H1 (cell line): ENCODE measurements around the gene RIGI. TPM values are rescaled to one million over a fixed set of nuclear protein-coding genes. Genes with fewer than 3 reads are reported as not detected.

Experiments
- CTCF ChIA-PET: fragments of 300-600 bp; sonication (Branson Sonifier 250); formaldehyde crosslinking; loops from one replicate; lab custom pipeline; 2021; ENCODE audit not compliant: partially characterized antibody; lab: Charles Lee
- POLR2A ChIA-PET: fragments of 300-600 bp; sonication (Branson Sonifier 250); formaldehyde crosslinking; loops from one replicate; lab custom pipeline; 2021; ENCODE audit warnings: inconsistent platforms; ENCODE audit not compliant: partially characterized antibody; lab: Charles Lee
- DNase-seq, 2 experiments: peaks; one replicate each; pipeline versions ENCODE4 v3.0.0 to v3.0.0-alpha.2; 2010 to 2022; ENCODE audit warnings: low spot score in 2 of 2, low read depth in 1 of 2, mixed read lengths in 1 of 2
- FAIRE-seq: peaks from 2 replicates; lab custom pipeline; 2011; peaks lifted over from hg19 to GRCh38; lab: Jason Lieb, UNC
- H2AFZ ChIP-seq: 2 replicates; pipeline ENCODE4 v1.8.1; 2012; ENCODE audit warnings: low read length, inconsistent platforms
- H2AK5ac ChIP-seq: 2 replicates; pipeline ENCODE4 v1.6.1; 2013; ENCODE audit warnings: low read depth, low read length
- H2BK120ac ChIP-seq: replicated peaks from 2 replicates; pipeline ENCODE3; 2013; ENCODE audit warnings: low read depth, low read length, inconsistent platforms
- H2BK12ac ChIP-seq: 2 replicates; pipeline ENCODE4 v1.6.1; 2013; ENCODE audit warnings: low read depth, low read length
- H2BK15ac ChIP-seq: 2 replicates; pipeline ENCODE4 v1.6.1; 2013; ENCODE audit warnings: low read length
- H2BK20ac ChIP-seq: 2 replicates; pipeline ENCODE4 v1.6.1; 2013; ENCODE audit warnings: low read length
- H2BK5ac ChIP-seq: 2 replicates; pipeline ENCODE4 v1.6.1; 2013; ENCODE audit warnings: low read depth, low read length
- H3K14ac ChIP-seq: 2 replicates; pipeline ENCODE4 v1.6.1; 2013; ENCODE audit warnings: inconsistent platforms; ENCODE audit not compliant: insufficient read length
- H3K18ac ChIP-seq: 2 replicates; pipeline ENCODE4 v1.6.1; 2013; ENCODE audit warnings: low read length; ENCODE audit errors: extremely low read depth
- H3K23ac ChIP-seq: 2 replicates; pipeline ENCODE4 v1.6.1; 2013; ENCODE audit warnings: inconsistent platforms; ENCODE audit not compliant: insufficient read length
- H3K23me2 ChIP-seq: 2 replicates; pipeline ENCODE4 v1.6.1; 2013; ENCODE audit warnings: low read depth, low read length
- H3K27ac ChIP-seq: 2 replicates; pipeline ENCODE4 v1.6.1; 2011; ENCODE audit warnings: low read depth, low read length, inconsistent platforms
- H3K27me3 ChIP-seq, 4 experiments: replicated peaks in 1 of 4; 1 replicate in 1 of 4; 2 replicates in 3 of 4; pipeline versions ENCODE4 v1.6.1 to v1.8.1; 2011 to 2013; ENCODE audit warnings: low read length in 3 of 4, mild to moderate bottlenecking in 3 of 4, inconsistent platforms in 2 of 4, mixed read lengths in 2 of 4, moderate library complexity in 1 of 4; ENCODE audit not compliant: control insufficient read depth in 3 of 4, insufficient read depth in 3 of 4; ENCODE audit errors: extremely low read depth in 1 of 4
- H3K36me3 ChIP-seq, 4 experiments: 2 replicates each; pipeline versions ENCODE4 v1.6.1 to v1.8.1; 2011 to 2013; ENCODE audit warnings: mild to moderate bottlenecking in 4 of 4, low read length in 3 of 4, moderate library complexity in 2 of 4, control low read depth in 1 of 4, inconsistent platforms in 1 of 4; ENCODE audit not compliant: insufficient read depth in 4 of 4, control insufficient read depth in 2 of 4
- H3K4ac ChIP-seq: replicated peaks from 2 replicates; pipeline ENCODE3; 2013; ENCODE audit warnings: low read length, low read depth, mixed read lengths, inconsistent platforms; ENCODE audit not compliant: insufficient read length
- H3K4me1 ChIP-seq, 4 experiments: replicated peaks in 1 of 4; 1 replicate in 1 of 4; 2 replicates in 3 of 4; pipeline versions ENCODE4 v1.6.1 to v1.8.1; 2011 to 2013; ENCODE audit warnings: low read length in 3 of 4, inconsistent platforms in 2 of 4, mixed read lengths in 1 of 4; ENCODE audit not compliant: insufficient read depth in 4 of 4, control insufficient read depth in 3 of 4
- H3K4me2 ChIP-seq, 2 experiments: 2 replicates each; pipeline versions ENCODE4 v1.6.1 to v1.8.1; 2011 to 2013; ENCODE audit warnings: low read depth in 2 of 2, low read length in 2 of 2, control low read depth in 1 of 2, inconsistent platforms in 1 of 2, mild to moderate bottlenecking in 1 of 2; ENCODE audit not compliant: insufficient read depth in 1 of 2
- H3K4me3 ChIP-seq, 4 experiments: fragments of 200-600, 300-600 bp in 1 of 4; sonication (generic), shearing (Covaris generic), sonication (Bioruptor Twin) in 1 of 4; 2 replicates each; pipeline versions ENCODE4 v1.5.1 to v1.8.1; 2011 to 2016; ENCODE audit warnings: low read length in 4 of 4, low read depth in 3 of 4, control low read depth in 2 of 4, inconsistent platforms in 2 of 4, mild to moderate bottlenecking in 2 of 4, mixed read lengths in 1 of 4, moderate library complexity in 1 of 4; ENCODE audit not compliant: insufficient read depth in 2 of 4; ENCODE audit errors: extremely low read depth in 1 of 4
- H3K56ac ChIP-seq: replicated peaks from 2 replicates; pipeline ENCODE3; 2013; ENCODE audit warnings: low read depth, mild to moderate bottlenecking, mixed read lengths, low read length, inconsistent platforms; ENCODE audit not compliant: insufficient read length
- H3K79me1 ChIP-seq: 2 replicates; pipeline ENCODE4 v1.6.1; 2013; ENCODE audit warnings: low read depth, low read length, control low read depth
- H3K79me2 ChIP-seq, 2 experiments: 2 replicates each; pipeline versions ENCODE4 v1.6.1 to v1.8.1; 2012 to 2013; ENCODE audit warnings: low read length in 2 of 2, mild to moderate bottlenecking in 2 of 2, inconsistent platforms in 1 of 2; ENCODE audit not compliant: insufficient read depth in 2 of 2, control insufficient read depth in 1 of 2
- H3K9ac ChIP-seq, 4 experiments: replicated peaks in 1 of 4; 1 replicate in 1 of 4; 2 replicates in 3 of 4; pipeline versions ENCODE4 v1.6.1 to v1.8.1; 2011 to 2013; ENCODE audit warnings: low read depth in 3 of 4, low read length in 3 of 4, control low read depth in 2 of 4, mild to moderate bottlenecking in 2 of 4, moderate library complexity in 2 of 4, inconsistent platforms in 1 of 4; ENCODE audit errors: extremely low read depth in 1 of 4
- H3K9me3 ChIP-seq, 2 experiments: 2 replicates each; pipeline versions ENCODE4 v1.6.1 to v1.8.1; 2012 to 2013; ENCODE audit warnings: mild to moderate bottlenecking in 2 of 2, moderate library complexity in 2 of 2, control low read depth in 1 of 2, inconsistent platforms in 1 of 2, low read depth in 1 of 2, low read length in 1 of 2, mixed read lengths in 1 of 2; ENCODE audit not compliant: insufficient read depth in 2 of 2
- H4K20me1 ChIP-seq, 2 experiments: replicated peaks in 1 of 2; 2 replicates each; pipeline versions ENCODE3 to v1.8.1; 2011 to 2013; ENCODE audit warnings: inconsistent platforms in 2 of 2, low read length in 2 of 2, mild to moderate bottlenecking in 1 of 2; ENCODE audit not compliant: insufficient read depth in 2 of 2, control insufficient read depth in 1 of 2
- H4K5ac ChIP-seq: 2 replicates; pipeline ENCODE4 v1.6.1; 2013; ENCODE audit warnings: low read length, low read depth, mixed read lengths, inconsistent platforms; ENCODE audit not compliant: insufficient read length
- H4K8ac ChIP-seq: 2 replicates; pipeline ENCODE4 v1.8.0; 2013; ENCODE audit warnings: mild to moderate bottlenecking, moderate library complexity, low read length, inconsistent platforms; ENCODE audit not compliant: insufficient read depth; ENCODE audit errors: extremely low read depth
- H4K91ac ChIP-seq: replicated peaks from 2 replicates; pipeline ENCODE3; 2013; ENCODE audit warnings: low read length, mixed read lengths, inconsistent platforms; ENCODE audit not compliant: insufficient read length
- BACH1 ChIP-seq: IDR thresholded peaks from 2 replicates; pipeline ENCODE4 v1.6.1; 2012; ENCODE audit warnings: low read length, improper control_type of control experiment
- CBX8 ChIP-seq: fragments of 300-800, 300-1000 bp; sonication (generic); IDR thresholded peaks from 2 replicates; pipeline ENCODE4 v1.7.1; 2016; ENCODE audit warnings: low read depth, low read length, borderline replicate concordance
- E2F6 ChIP-seq: IDR thresholded peaks from 2 replicates; pipeline ENCODE4 v1.6.1; 2012; ENCODE audit warnings: inconsistent platforms
- JUN ChIP-seq: IDR thresholded peaks from 2 replicates; pipeline ENCODE4 v1.6.1; 2011; ENCODE audit warnings: low read depth, mild to moderate bottlenecking, improper control_type of control experiment, low read length
- KDM5A ChIP-seq: fragments of 200-600 bp; IDR thresholded peaks from 2 replicates; pipeline ENCODE4 v1.7.1; 2012; ENCODE audit warnings: mild to moderate bottlenecking, low read length, inconsistent platforms, mixed read lengths
- NANOG ChIP-seq: IDR thresholded peaks from 2 replicates; pipeline ENCODE4 v1.6.1; 2011; ENCODE audit warnings: low read length, low read depth, mild to moderate bottlenecking, inconsistent platforms; ENCODE audit not compliant: insufficient read depth, poor library complexity, severe bottlenecking
- POU5F1 ChIP-seq: IDR thresholded peaks from 2 replicates; pipeline ENCODE4 v1.6.1; 2011; ENCODE audit warnings: low read depth, mild to moderate bottlenecking, low read length, moderate library complexity
- SIX5 ChIP-seq: IDR thresholded peaks from 2 replicates; pipeline ENCODE4 v1.6.1; 2011; ENCODE audit warnings: mild to moderate bottlenecking, low read depth, low read length
- SRF ChIP-seq: IDR thresholded peaks from 2 replicates; pipeline ENCODE4 v1.6.1; 2011; ENCODE audit warnings: mild to moderate bottlenecking, low read depth, low read length, moderate library complexity
- SUZ12 ChIP-seq: fragments of 200-600 bp; sonication (generic); IDR thresholded peaks from 2 replicates; pipeline ENCODE4 v1.6.1; 2012; ENCODE audit warnings: mild to moderate bottlenecking, inconsistent platforms, low read length, moderate library complexity, mixed read lengths
- TCF12 ChIP-seq: IDR thresholded peaks from 2 replicates; pipeline ENCODE4 v1.6.1; 2011; ENCODE audit warnings: low read depth, mild to moderate bottlenecking, low read length
- ZNF274 ChIP-seq: IDR thresholded peaks from 2 replicates; pipeline ENCODE4 v1.7.0; 2012; ENCODE audit warnings: low read length, borderline replicate concordance; ENCODE audit errors: extremely low read depth
- WGBS, 2 experiments: shearing (Covaris generic) in 1 of 2; methylation state at CpG; one replicate each; pipeline versions ENCODE4 v1.1.6 to v1.1.7; 2013 to 2015; ENCODE audit warnings: low lambda C conversion rate in 2 of 2, mixed read lengths in 2 of 2, inconsistent platforms in 1 of 2, low coverage in 1 of 2, missing lambda C conversion rate in 1 of 2; ENCODE audit not compliant: insufficient replicate concordance in 2 of 2, insufficient coverage in 1 of 2, insufficient read length in 1 of 2; ENCODE audit errors: extremely low coverage in 1 of 2, missing lambda C conversion rate in 1 of 2; 5-methylcytosine and 5-hydroxymethylcytosine counted together
- polyA plus RNA-seq, 7 experiments: library from polyadenylated mRNA; depleted of rRNA in 3 of 7; stranded (reverse) in 5 of 7; unstranded in 2 of 7; fragments of >200 nt in 5 of 7; fragments of 200-250 nt in 2 of 7; gene quantifications; 1 replicate in 5 of 7; 2 replicates in 1 of 7; 4 replicates in 1 of 7; pipeline versions ENCODE4 v1.2.1 to v1.2.3, GENCODE V29; 2011 to 2013; ENCODE audit warnings: missing spikeins in 2 of 7, mixed read lengths in 2 of 7
- total RNA-seq: library from RNA; stranded (reverse); fragmentation: NEBNext Ultra II Directional; extraction: Animal tissue kit (Norgen Biotek cat#: 25700); gene quantifications from 2 replicates; pipeline ENCODE4 v1.2.1, GENCODE V29; 2021

RIGI gene
- total and polyA plus RNA-seq, 2 of the 8 experiments (the other 6 are each of a cell fraction or from before 2014, with no cell fraction given) = 3.1 to 6.7 TPM

DNA sequence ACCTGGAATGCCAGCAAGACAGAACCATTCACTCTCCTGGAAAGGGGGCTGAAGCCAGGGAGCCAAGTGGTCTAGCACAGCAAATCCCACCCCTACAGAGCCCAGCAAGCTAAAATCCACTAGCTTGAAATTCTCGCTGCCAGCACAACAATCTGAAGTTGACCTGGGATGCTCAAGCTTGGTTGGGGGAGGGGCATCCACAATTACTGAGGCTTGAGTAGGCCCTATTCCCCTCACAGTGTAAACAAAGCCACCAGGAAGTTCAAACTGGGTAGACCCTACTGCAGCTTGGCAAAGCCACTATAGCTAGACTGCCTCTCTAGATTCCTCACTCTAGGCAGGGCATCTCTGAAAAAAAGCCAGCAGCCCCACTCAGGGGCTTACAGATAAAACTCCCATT, 17.3 kb downstream of the RIGI start:
- H3K18ac ChIP-seq = peak overlapping the region; percentile 60; the same call in 1 of the 2 replicates
- H3K23ac ChIP-seq = no peak overlapping the region
- DNase-seq (peak in 1 of 2 experiments; percentile 48), FAIRE-seq (no peak)
- no peaks in the 10 kb centered on the region for H3K36me3 ChIP-seq
- H3K79me2 ChIP-seq = no peaks in the 10 kb centered on the region
- H2BK120ac ChIP-seq = no peak overlapping the region
- no peak overlapping the region for H4K5ac ChIP-seq
- no peak overlapping the region for H4K91ac ChIP-seq
- peak overlapping the region; percentile 85; the same call in 1 of the 2 replicates for H4K8ac ChIP-seq
- POLR2A ChIA-PET = interaction anchor here (0.6 to 1.5 kb wide), 2 partner anchors 17 to 62 kb away, joined by 3 to 4 read pairs; no protein-coding TSS in a partner anchor
- no peak overlapping the region for H2BK20ac ChIP-seq
- no peak overlapping the region for H3K4me3 ChIP-seq
- H2AFZ ChIP-seq = no peak overlapping the region
- H3K4me1 ChIP-seq = peaks cover 0 to 10% (median 4%) of the 10 kb centered on the region in 4 experiments; a peak in 5 of 7 replicates
- H3K56ac ChIP-seq = no peak overlapping the region
- no peaks in the 10 kb centered on the region for H3K23me2 ChIP-seq
- no peak overlapping the region for H2BK15ac ChIP-seq
- H2BK12ac ChIP-seq = no peak overlapping the region
- H3K27me3 ChIP-seq = no peaks in the 10 kb centered on the region
- H3K14ac ChIP-seq = no peak overlapping the region
- no peak overlapping the region for H3K27ac ChIP-seq
- 0 out of 2 replicates have a peak overlapping the region, but pooled peaks have one; percentile 32 for H2BK5ac ChIP-seq
- no peak overlapping the region for H3K4ac ChIP-seq
- no peak overlapping the region for H2AK5ac ChIP-seq
- no peaks in the 10 kb centered on the region for H4K20me1 ChIP-seq
- H3K9ac ChIP-seq = no peak overlapping the region
- no peaks in the 10 kb centered on the region for H3K9me3 ChIP-seq
- H3K4me2 ChIP-seq = peak overlapping the region in 1 of 2 experiments; percentile 51; a peak in 2 of 4 replicates
- CTCF ChIA-PET = interaction anchor here (1.0 to 4.0 kb wide), 7 partner anchors 17 to 129 kb away, joined by 3 to 20 read pairs (median 4); partner anchors contain the start of gene RIGI
- 67% methylated on average over 1 of the region's 1 CpG; no CpG with 5 or more reads in 1 of the 2 experiments for WGBS, 2 experiments
- no peaks in the 10 kb centered on the region for H3K79me1 ChIP-seq
- TF ChIP-seq ZNF274 (no peak), POU5F1 (no peak), TCF12 (no peak), KDM5A (no peak), SIX5 (no peak), NANOG (no peak), SUZ12 (no peak), E2F6 (no peak), SRF (no peak), CBX8 (no peak), JUN (no peak), BACH1 (no peak)
